ENCODE data around the gene PDE4B.

The PDE4B gene

DNA sequence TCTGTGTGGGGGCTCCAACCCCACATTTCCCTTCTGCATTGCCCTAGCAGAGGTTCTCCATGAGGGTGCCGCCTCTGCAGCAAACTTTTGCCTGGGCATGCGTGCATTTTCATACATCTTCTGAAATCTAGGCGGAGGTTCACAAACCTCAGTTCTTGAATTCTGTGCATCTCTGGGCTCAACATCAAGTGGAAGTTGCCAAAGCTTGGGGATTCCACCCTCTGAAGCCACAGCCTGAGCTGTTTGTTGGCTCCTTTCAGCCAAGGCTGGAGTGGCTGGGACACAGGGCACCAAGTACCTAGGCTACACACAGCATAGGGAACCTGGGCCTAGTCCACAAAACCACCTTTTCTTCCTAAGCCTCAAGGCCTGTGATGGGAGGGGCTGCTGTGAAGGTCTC is 235.3 kb downstream of the PDE4B start:
- Histone ChIP-seq H3K4me2 (no peak overlapping the region), H3K36me3 (ENCODE audit: insufficient read depth) (no peaks in the 10 kb centered on the region), H3K4me1 (ENCODE audit: low read depth, poor library complexity, severe bottlenecking) (no peaks in the 10 kb centered on the region), H3K9ac (no peak overlapping the region), H4K20me1 (ENCODE audit: insufficient read depth) (no peaks in the 10 kb centered on the region), H3K79me2 (ENCODE audit: insufficient read depth, low read depth) (no peaks in the 10 kb centered on the region), H3K4me3 (IDR thresholded peaks at IDR 0.05; ENCODE audit: insufficient read depth, low read depth, low read length) (no peak overlapping the region), H2AFZ (ENCODE audit: low read depth) (no peak overlapping the region), H3K27ac (no peak overlapping the region), H3K27me3 (ENCODE audit: insufficient read depth, low read depth) (no peaks in the 10 kb centered on the region)
- TF ChIP-seq CTCF (conservative IDR thresholded peaks at IDR 0.05; ENCODE audit: low read depth, low read length): no peak

DNA sequence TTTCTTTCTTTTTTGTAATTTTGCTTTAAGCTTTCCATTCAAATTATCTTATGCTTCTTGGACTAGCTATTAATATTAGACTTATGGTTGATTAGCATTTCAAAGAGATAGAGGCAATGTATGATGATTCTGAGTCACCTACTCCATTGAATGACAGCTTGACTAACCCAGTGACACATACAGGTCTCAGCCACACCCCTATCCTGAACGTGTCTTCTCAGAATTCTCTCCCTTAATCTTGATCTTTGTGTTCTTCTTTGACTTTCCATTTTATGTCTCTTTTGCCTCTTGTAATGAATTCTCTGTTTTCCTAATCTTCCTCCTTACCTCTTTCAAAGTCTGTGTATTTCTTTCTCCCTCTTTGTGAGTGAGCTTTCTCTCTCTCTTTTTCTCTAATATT is 241.1 kb downstream of the PDE4B start:
- Histone ChIP-seq H3K4me2 (no peak overlapping the region), H3K27me3 (ENCODE audit: insufficient read depth, low read depth) (no peaks in the 10 kb centered on the region), H3K4me3 (IDR thresholded peaks at IDR 0.05; ENCODE audit: insufficient read depth, low read depth, low read length) (no peak overlapping the region), H3K36me3 (ENCODE audit: insufficient read depth) (no peaks in the 10 kb centered on the region), H4K20me1 (ENCODE audit: insufficient read depth) (no peaks in the 10 kb centered on the region), H3K79me2 (ENCODE audit: insufficient read depth, low read depth) (no peaks in the 10 kb centered on the region), H2AFZ (ENCODE audit: low read depth) (no peak overlapping the region), H3K27ac (no peak overlapping the region), H3K4me1 (ENCODE audit: low read depth, poor library complexity, severe bottlenecking) (no peaks in the 10 kb centered on the region), H3K9ac (no peak overlapping the region)
- TF ChIP-seq CTCF (conservative IDR thresholded peaks at IDR 0.05; ENCODE audit: low read depth, low read length): no peak

DNA sequence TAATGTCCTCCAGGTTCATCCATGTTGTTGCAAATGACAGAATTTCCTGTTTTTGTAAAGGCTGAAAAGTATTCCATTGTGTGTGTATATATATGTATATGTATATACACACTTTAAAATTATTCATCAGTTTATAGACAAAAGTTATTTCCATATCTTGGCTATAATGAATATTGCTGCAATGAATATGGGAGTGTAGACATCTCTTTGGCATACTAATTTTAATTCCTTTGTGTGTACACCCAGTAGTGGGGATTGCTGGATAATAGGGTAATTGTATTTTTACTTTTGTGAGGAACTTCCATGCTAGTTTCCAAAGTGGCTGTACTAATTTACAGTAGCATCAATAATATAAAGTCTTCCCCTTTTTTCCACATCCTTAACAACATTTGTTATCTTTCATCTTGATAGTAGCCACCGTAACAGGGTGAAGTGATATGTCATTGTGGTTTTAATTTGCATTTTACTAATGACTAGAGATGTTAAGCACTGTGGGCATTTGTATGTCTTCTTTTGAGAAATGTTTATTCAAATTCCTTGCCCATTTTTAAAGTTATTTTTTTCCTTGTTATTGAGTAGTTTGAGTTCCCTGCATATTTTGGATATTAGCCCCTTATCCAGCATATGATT is 243.0 kb downstream of the PDE4B start:
- no peak overlapping the region for H2AFZ ChIP-seq (ENCODE audit: low read depth)
- H3K4me2 ChIP-seq: no peak overlapping the region
- H4K20me1 ChIP-seq (ENCODE audit: insufficient read depth): no peaks in the 10 kb centered on the region
- H3K27ac ChIP-seq: no peak overlapping the region
- H3K27me3 ChIP-seq (ENCODE audit: insufficient read depth, low read depth): no peaks in the 10 kb centered on the region
- no peak for TF ChIP-seq CTCF (conservative IDR thresholded peaks at IDR 0.05; ENCODE audit: low read depth, low read length)
- no peaks in the 10 kb centered on the region for H3K4me1 ChIP-seq (ENCODE audit: low read depth, poor library complexity, severe bottlenecking)
- no peaks in the 10 kb centered on the region for H3K79me2 ChIP-seq (ENCODE audit: insufficient read depth, low read depth)
- no peaks in the 10 kb centered on the region for H3K36me3 ChIP-seq (ENCODE audit: insufficient read depth)
- H3K4me3 ChIP-seq (IDR thresholded peaks at IDR 0.05; ENCODE audit: insufficient read depth, low read depth, low read length): no peak overlapping the region
- H3K9ac ChIP-seq: no peak overlapping the region

DNA sequence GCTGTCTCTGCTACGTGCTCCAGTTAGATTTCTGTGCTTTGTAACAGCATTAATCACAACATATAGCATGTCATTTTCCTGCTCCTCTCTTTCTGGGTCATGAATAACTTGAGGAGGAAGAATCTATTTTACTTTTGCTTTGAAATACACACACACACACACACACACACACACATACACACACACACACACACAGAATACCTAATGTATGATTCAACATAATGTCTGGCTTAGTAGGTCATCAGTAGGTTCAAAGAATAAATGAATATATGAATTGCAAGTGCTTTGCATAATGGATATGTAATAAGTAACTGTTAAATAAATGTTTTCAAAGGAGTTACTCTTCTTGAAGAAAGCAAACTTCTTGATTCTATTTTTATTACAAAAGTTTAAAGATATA is 249.0 kb downstream of the PDE4B start:
- no peak overlapping the region for H3K27ac ChIP-seq
- no peaks in the 10 kb centered on the region for H3K4me1 ChIP-seq (ENCODE audit: low read depth, poor library complexity, severe bottlenecking)
- H3K36me3 ChIP-seq (ENCODE audit: insufficient read depth): no peaks in the 10 kb centered on the region
- no peaks in the 10 kb centered on the region for H4K20me1 ChIP-seq (ENCODE audit: insufficient read depth)
- H3K4me3 ChIP-seq (IDR thresholded peaks at IDR 0.05; ENCODE audit: insufficient read depth, low read depth, low read length): no peak overlapping the region
- H3K4me2 ChIP-seq: no peak overlapping the region
- no peak overlapping the region for H3K9ac ChIP-seq
- H3K79me2 ChIP-seq (ENCODE audit: insufficient read depth, low read depth): no peaks in the 10 kb centered on the region
- no peak for TF ChIP-seq CTCF (conservative IDR thresholded peaks at IDR 0.05; ENCODE audit: low read depth, low read length)
- H2AFZ ChIP-seq (ENCODE audit: low read depth): no peak overlapping the region
- no peaks in the 10 kb centered on the region for H3K27me3 ChIP-seq (ENCODE audit: insufficient read depth, low read depth)

All from KMS-11 (cell line).